Panc1 (cell line): ENCODE measurements around the gene NUP188.

Experiments used
- POLR2AphosphoS5 ChIP-seq: IDR thresholded peaks from 2 replicates; pipeline ENCODE4 v1.6.1; 2012; ENCODE audit warnings: mild to moderate bottlenecking, low read depth, low read length, moderate library complexity
- REST ChIP-seq, 2 experiments: IDR thresholded peaks; 2 replicates each; pipeline ENCODE4 v1.6.1; 2011 to 2012; ENCODE audit warnings: low read depth in 2 of 2, control low read depth in 1 of 2, low read length in 1 of 2, mild to moderate bottlenecking in 1 of 2, moderate library complexity in 1 of 2; ENCODE audit not compliant: insufficient read depth in 1 of 2
- TCF7L2 ChIP-seq: IDR thresholded peaks from 2 replicates; pipeline ENCODE4 v1.6.1; 2011; ENCODE audit warnings: mild to moderate bottlenecking, low read depth, low read length, inconsistent platforms
- TF ChIP-seq, protein P1 (sequence below): fragments of 450-650 bp; IDR thresholded peaks from 2 replicates; pipeline ENCODE4 v1.5.1; 2017; ENCODE audit warnings: mild to moderate bottlenecking

- TF ChIP-seq, protein P1, sequence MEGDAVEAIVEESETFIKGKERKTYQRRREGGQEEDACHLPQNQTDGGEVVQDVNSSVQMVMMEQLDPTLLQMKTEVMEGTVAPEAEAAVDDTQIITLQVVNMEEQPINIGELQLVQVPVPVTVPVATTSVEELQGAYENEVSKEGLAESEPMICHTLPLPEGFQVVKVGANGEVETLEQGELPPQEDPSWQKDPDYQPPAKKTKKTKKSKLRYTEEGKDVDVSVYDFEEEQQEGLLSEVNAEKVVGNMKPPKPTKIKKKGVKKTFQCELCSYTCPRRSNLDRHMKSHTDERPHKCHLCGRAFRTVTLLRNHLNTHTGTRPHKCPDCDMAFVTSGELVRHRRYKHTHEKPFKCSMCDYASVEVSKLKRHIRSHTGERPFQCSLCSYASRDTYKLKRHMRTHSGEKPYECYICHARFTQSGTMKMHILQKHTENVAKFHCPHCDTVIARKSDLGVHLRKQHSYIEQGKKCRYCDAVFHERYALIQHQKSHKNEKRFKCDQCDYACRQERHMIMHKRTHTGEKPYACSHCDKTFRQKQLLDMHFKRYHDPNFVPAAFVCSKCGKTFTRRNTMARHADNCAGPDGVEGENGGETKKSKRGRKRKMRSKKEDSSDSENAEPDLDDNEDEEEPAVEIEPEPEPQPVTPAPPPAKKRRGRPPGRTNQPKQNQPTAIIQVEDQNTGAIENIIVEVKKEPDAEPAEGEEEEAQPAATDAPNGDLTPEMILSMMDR, result no peak
- TF ChIP-seq POLR2AphosphoS5 (no peak), REST (IDR thresholded peaks at IDR 0.05; ENCODE audit: insufficient read depth in 1 of 2, low read depth in 2 of 2, low read length in 1 of 2) (no peak), TCF7L2 (no peak)
Observed at GRCh38 chr9:129036923-129037766, 89.6 kb downstream of the NUP188 start.
